OCI-LY7 (cell line): Measurements from ENCODE around the gene SH3GL2. TPM values are rescaled to one million over a fixed set of nuclear protein-coding genes. Genes with fewer than 3 reads are reported as not detected.

Experiments used
- BruUV-seq: library from RNA; stranded (reverse); fragments of 400-500 nt; replicated peaks from 2 replicates; lab custom pipeline; 2021; lab: Mats Ljungman, UMichigan
- CTCF ChIA-PET: fragments of 300-600 bp; sonication (Branson Sonifier 250); formaldehyde crosslinking; loops from one replicate; lab custom pipeline; 2022; ENCODE audit warnings: antibody characterized with exemption; ENCODE audit not compliant: unreplicated experiment; lab: Charles Lee
- POLR2A ChIA-PET: fragments of 300-600 bp; sonication (Branson Sonifier 250); formaldehyde crosslinking; loops from one replicate; lab custom pipeline; 2022; ENCODE audit warnings: antibody characterized with exemption; lab: Charles Lee
- DNase-seq: peaks from one replicate; pipeline ENCODE4 v3.0.0-alpha.2; 2015; ENCODE audit warnings: low spot score
- H2AFZ ChIP-seq: fragments of 200-600 bp; sonication (generic), shearing (Covaris generic); 2 replicates; pipeline ENCODE4 v1.6.1; 2014; ENCODE audit warnings: mild to moderate bottlenecking, antibody characterized with exemption, low read length, moderate library complexity
- H3K27ac ChIP-seq: fragments of 200-600 bp; sonication (generic); 2 replicates; pipeline ENCODE4 v1.5.1; 2014; ENCODE audit warnings: mixed run types, low read depth, mild to moderate bottlenecking, moderate library complexity, low read length, inconsistent platforms; ENCODE audit not compliant: poor library complexity, severe bottlenecking
- H3K36me3 ChIP-seq: fragments of 200-600 bp; sonication (generic); 2 replicates; pipeline ENCODE4 v1.6.1; 2014; ENCODE audit warnings: mild to moderate bottlenecking, antibody characterized with exemption, low read length, moderate library complexity, mixed read lengths; ENCODE audit not compliant: insufficient read depth
- H3K4me1 ChIP-seq: fragments of 200-600 bp; sonication (generic); 2 replicates; pipeline ENCODE4 v1.5.1; 2014; ENCODE audit warnings: mild to moderate bottlenecking, low read length; ENCODE audit not compliant: insufficient read depth, poor library complexity, severe bottlenecking
- H3K4me2 ChIP-seq: fragments of 200-600 bp; sonication (generic); 2 replicates; pipeline ENCODE4 v1.6.1; 2014; ENCODE audit warnings: mild to moderate bottlenecking, low read length
- H3K4me3 ChIP-seq: fragments of 200-600 bp; sonication (generic); 2 replicates; pipeline ENCODE4 v1.5.1; 2014; ENCODE audit warnings: mild to moderate bottlenecking, low read depth, low read length; ENCODE audit not compliant: poor library complexity, severe bottlenecking
- H3K79me2 ChIP-seq: fragments of 200-600 bp; sonication (generic); 2 replicates; pipeline ENCODE4 v1.6.1; 2016; ENCODE audit warnings: low read depth, mild to moderate bottlenecking, low read length, moderate library complexity, mixed read lengths; ENCODE audit not compliant: insufficient read depth
- H3K9me2 ChIP-seq: fragments of 200-600 bp; sonication (generic); 2 replicates; pipeline ENCODE4 v1.6.1; 2016; ENCODE audit warnings: mild to moderate bottlenecking, low read length, mixed read lengths; ENCODE audit not compliant: insufficient read depth
- H3K9me3 ChIP-seq: fragments of 200-600 bp; sonication (generic); 2 replicates; pipeline ENCODE4 v1.6.1; 2014; ENCODE audit warnings: mild to moderate bottlenecking, mixed run types, low read length, mixed read lengths
- H4K20me1 ChIP-seq: fragments of 200-600 bp; sonication (generic); 2 replicates; pipeline ENCODE4 v1.6.1; 2014; ENCODE audit warnings: mild to moderate bottlenecking, antibody characterized with exemption, low read length, moderate library complexity, mixed read lengths; ENCODE audit not compliant: insufficient read depth
- EZH2phosphoT487 ChIP-seq: fragments of 200-600 bp; sonication (generic); IDR thresholded peaks from 2 replicates; pipeline ENCODE4 v1.6.1; 2018; ENCODE audit warnings: low read depth, borderline replicate concordance, mild to moderate bottlenecking, mixed run types, antibody characterized with exemption, low read length, moderate library complexity, mixed read lengths
- intact Hi-C: fragments of 100-400 bp; cut with micrococcal nuclease; formaldehyde crosslinking; loops from one replicate; pipeline ENCODE4 v1.10.0; 2022; ENCODE audit not compliant: unreplicated experiment
- total RNA-seq, 2 experiments: library from RNA; depleted of rRNA in 1 of 2; stranded (reverse); fragments of >200 nt in 1 of 2; shearing (Covaris generic) in 1 of 2; gene quantifications; 2 replicates each; pipeline ENCODE4 v1.2.3, GENCODE V29; 2014 to 2022
- TF ChIP-seq, protein P1 (sequence below): fragments of 200-600 bp; sonication (generic); conservative IDR thresholded peaks from 2 replicates; pipeline ENCODE4 v1.5.1; 2014; ENCODE audit warnings: mild to moderate bottlenecking, antibody characterized with exemption, low read length, moderate library complexity, mixed read lengths

Gene SH3GL2
- total RNA-seq, 2 experiments from 2014 or later = not detected

DNA sequence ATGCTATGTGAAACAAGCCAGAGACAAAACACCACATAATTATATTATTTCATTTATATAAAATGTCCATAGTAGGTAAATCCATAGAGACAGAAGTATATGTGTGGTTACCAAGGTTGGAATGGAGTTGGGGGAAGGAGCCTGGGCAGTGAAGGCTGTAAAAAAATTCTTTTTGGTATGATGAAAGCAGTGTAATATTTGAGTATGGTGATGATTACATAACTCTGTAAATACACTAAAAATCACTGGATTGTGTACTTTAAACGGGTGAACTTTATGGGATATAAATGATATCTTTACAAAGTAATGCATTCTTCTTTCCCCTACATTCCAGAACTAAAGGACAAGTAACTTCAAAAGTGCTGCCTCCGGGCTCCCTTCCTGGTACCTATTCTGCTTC lies 155.8 kb downstream of the SH3GL2 start:
- POLR2A ChIA-PET = no interaction called here
- H3K79me2 ChIP-seq = no peaks in the 10 kb centered on the region
- TF ChIP-seq EZH2phosphoT487 = no peak
- TF ChIP-seq, protein P1, sequence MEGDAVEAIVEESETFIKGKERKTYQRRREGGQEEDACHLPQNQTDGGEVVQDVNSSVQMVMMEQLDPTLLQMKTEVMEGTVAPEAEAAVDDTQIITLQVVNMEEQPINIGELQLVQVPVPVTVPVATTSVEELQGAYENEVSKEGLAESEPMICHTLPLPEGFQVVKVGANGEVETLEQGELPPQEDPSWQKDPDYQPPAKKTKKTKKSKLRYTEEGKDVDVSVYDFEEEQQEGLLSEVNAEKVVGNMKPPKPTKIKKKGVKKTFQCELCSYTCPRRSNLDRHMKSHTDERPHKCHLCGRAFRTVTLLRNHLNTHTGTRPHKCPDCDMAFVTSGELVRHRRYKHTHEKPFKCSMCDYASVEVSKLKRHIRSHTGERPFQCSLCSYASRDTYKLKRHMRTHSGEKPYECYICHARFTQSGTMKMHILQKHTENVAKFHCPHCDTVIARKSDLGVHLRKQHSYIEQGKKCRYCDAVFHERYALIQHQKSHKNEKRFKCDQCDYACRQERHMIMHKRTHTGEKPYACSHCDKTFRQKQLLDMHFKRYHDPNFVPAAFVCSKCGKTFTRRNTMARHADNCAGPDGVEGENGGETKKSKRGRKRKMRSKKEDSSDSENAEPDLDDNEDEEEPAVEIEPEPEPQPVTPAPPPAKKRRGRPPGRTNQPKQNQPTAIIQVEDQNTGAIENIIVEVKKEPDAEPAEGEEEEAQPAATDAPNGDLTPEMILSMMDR = no peak
- H3K9me2 ChIP-seq = no peaks in the 10 kb centered on the region
- CTCF ChIA-PET = no interaction called here
- intact Hi-C loops = no loop called here
- H3K9me3 ChIP-seq = no peaks in the 10 kb centered on the region
- H2AFZ ChIP-seq = no peak overlapping the region
- H4K20me1 ChIP-seq = no peaks in the 10 kb centered on the region
- no TSS peak for BruUV-seq
- no peaks in the 10 kb centered on the region for H3K4me1 ChIP-seq
- H3K4me2 ChIP-seq = no peak overlapping the region
- DNase-seq = no peak
- no peaks in the 10 kb centered on the region for H3K36me3 ChIP-seq
- H3K4me3 ChIP-seq = no peak overlapping the region
- H3K27ac ChIP-seq = no peak overlapping the region

DNA sequence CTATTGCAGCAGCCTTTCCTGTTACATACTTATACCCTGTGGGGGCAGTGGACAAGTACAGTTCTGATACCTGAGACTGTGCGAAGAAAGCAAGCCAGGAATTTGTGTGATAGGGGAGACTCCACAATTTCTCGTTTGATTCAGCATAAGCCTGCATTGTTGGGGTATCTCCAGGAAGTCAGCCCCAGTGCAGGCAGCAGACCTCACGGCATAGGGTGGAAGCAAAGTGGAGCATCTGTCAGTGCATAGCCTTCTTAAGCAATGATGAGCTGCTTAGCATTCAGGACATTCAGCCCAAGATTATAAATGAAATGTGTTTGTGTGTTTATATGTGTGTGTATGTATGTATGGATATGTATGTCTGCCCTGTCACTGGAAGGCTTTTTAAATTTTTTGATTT lies 157.0 kb downstream of the SH3GL2 start:
- ChIA-PET CTCF (no interaction called here), POLR2A (no interaction called here)
- H3K4me1 ChIP-seq = no peaks in the 10 kb centered on the region
- no peak overlapping the region for H3K4me2 ChIP-seq
- H3K4me3 ChIP-seq = no peak overlapping the region
- H3K9me3 ChIP-seq = no peaks in the 10 kb centered on the region
- BruUV-seq = no TSS peak
- H3K27ac ChIP-seq = no peak overlapping the region
- DNase-seq = no peak
- H4K20me1 ChIP-seq = no peaks in the 10 kb centered on the region
- H2AFZ ChIP-seq = no peak overlapping the region
- H3K79me2 ChIP-seq = no peaks in the 10 kb centered on the region
- TF ChIP-seq, protein P1 = no peak
- no peaks in the 10 kb centered on the region for H3K36me3 ChIP-seq
- intact Hi-C loops = no loop called here
- H3K9me2 ChIP-seq = no peaks in the 10 kb centered on the region

DNA sequence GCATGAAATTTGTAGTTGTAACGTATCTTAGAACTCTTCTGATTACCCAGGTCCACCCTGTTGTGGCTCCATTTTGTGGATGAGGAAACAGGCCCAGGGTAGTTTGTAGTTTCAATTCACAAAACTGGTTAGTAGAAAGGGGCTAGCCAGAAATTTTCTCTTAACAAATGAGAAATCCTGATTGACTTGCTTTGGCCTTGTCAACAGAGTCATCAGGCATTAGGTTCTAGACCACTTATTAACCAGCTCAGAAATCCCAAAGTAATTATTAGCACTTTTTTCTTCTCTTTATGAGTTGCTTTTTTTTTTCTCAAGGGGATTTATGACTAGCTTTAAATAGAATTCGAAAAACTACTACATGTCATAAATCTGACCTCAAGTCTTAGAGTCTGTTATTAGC lies 160.2 kb downstream of the SH3GL2 start:
- H3K36me3 ChIP-seq = no peaks in the 10 kb centered on the region
- H3K9me2 ChIP-seq = no peaks in the 10 kb centered on the region
- no peak overlapping the region for H2AFZ ChIP-seq
- ChIA-PET CTCF (no interaction called here), POLR2A (no interaction called here)
- H3K4me2 ChIP-seq = no peak overlapping the region
- H3K27ac ChIP-seq = no peak overlapping the region
- TF ChIP-seq EZH2phosphoT487 = no peak
- TF ChIP-seq, protein P1 = no peak
- BruUV-seq = no TSS peak
- no peaks in the 10 kb centered on the region for H4K20me1 ChIP-seq
- no peaks in the 10 kb centered on the region for H3K4me1 ChIP-seq
- DNase-seq = no peak
- H3K4me3 ChIP-seq = no peak overlapping the region
- no peaks in the 10 kb centered on the region for H3K9me3 ChIP-seq
- no peaks in the 10 kb centered on the region for H3K79me2 ChIP-seq
- intact Hi-C loops = no loop called here
